Natural killer cell treated with Interleukin-12 subunit alpha and Interleukin-12 subunit beta and Interleukin-15 and Interleukin-18, amount 100 ng/mL, for 72 hours (primary cell): ENCODE measurements around the gene SMIM32. TPM values are rescaled to one million over a fixed set of nuclear protein-coding genes. Genes with fewer than 3 reads are reported as not detected.
A peak's percentile ranks its signal among the peaks of the same experiment; 100 is the strongest.

Experiments used
- ATAC-seq, 2 donors: fragments of 150-1000 bp; cut with Tn5 transposase in 1 of 2; sonication (Bioruptor Pico), chemical (Tn5 transposase) in 1 of 2; 2 replicates each; pipeline ENCODE4 v1.10.0; 2021
- DNase-seq: peaks from one replicate; pipeline ENCODE4 v3.0.0; 2022; ENCODE audit warnings: low spot score
- H3K27ac Mint-ChIP-seq, 2 donors: 1 replicate in 1 of 2; 2 replicates in 1 of 2; pipeline ENCODE4 v1.8.0; 2022; ENCODE audit warnings: mixed read lengths in 2 of 2, mild to moderate bottlenecking in 1 of 2, moderate library complexity in 1 of 2
- H3K27me3 Mint-ChIP-seq, 2 donors: 1 replicate in 1 of 2; 2 replicates in 1 of 2; pipeline ENCODE4 v1.8.0; 2022; ENCODE audit warnings: mixed read lengths in 2 of 2
- H3K36me3 Mint-ChIP-seq: one replicate; pipeline ENCODE4 v1.8.0; 2022; ENCODE audit warnings: mixed read lengths
- H3K4me1 Mint-ChIP-seq, 2 donors: 1 replicate in 1 of 2; 2 replicates in 1 of 2; pipeline ENCODE4 v1.8.0; 2022; ENCODE audit warnings: low read depth in 2 of 2, mixed read lengths in 2 of 2, mild to moderate bottlenecking in 1 of 2
- H3K4me3 Mint-ChIP-seq: one replicate; pipeline ENCODE4 v1.8.0; 2022; ENCODE audit warnings: mixed read lengths
- H3K9me3 Mint-ChIP-seq: 2 replicates; pipeline ENCODE4 v1.8.0; 2022; ENCODE audit warnings: mixed read lengths
- total RNA-seq, 2 donors: library from RNA; stranded (reverse); gene quantifications; one replicate each; pipeline ENCODE4 v1.2.3, GENCODE V29; 2022

The SMIM32 gene
- total RNA-seq, 2 donors from 2014 or later, result not detected

- Mint-ChIP-seq H3K9me3 (peaks cover 2% of the 10 kb centered on the region), H3K4me3 (no peak overlapping the region), H3K27me3 (peaks cover 4 to 14% of the 10 kb centered on the region in 2 donors), H3K4me1 (no peaks in the 10 kb centered on the region), H3K27ac (no peak overlapping the region), H3K36me3 (no peaks in the 10 kb centered on the region)
- no peak for ATAC-seq
- no peak for DNase-seq
Measured at GRCh38 chr5:136215812-136216211, 22.9 kb upstream of the SMIM32 start.

- no peak overlapping the region for H3K27ac Mint-ChIP-seq
- H3K4me3 Mint-ChIP-seq, result no peak overlapping the region
- ATAC-seq (no peak), DNase-seq (no peak)
- H3K4me1 Mint-ChIP-seq, result no peaks in the 10 kb centered on the region
- H3K27me3 Mint-ChIP-seq, result peaks cover 14 to 15% of the 10 kb centered on the region in 2 donors
- H3K36me3 Mint-ChIP-seq, result no peaks in the 10 kb centered on the region
- H3K9me3 Mint-ChIP-seq, result no peaks in the 10 kb centered on the region
Measured at GRCh38 chr5:136213919-136214493, 21.0 kb upstream of the SMIM32 start.

DNA sequence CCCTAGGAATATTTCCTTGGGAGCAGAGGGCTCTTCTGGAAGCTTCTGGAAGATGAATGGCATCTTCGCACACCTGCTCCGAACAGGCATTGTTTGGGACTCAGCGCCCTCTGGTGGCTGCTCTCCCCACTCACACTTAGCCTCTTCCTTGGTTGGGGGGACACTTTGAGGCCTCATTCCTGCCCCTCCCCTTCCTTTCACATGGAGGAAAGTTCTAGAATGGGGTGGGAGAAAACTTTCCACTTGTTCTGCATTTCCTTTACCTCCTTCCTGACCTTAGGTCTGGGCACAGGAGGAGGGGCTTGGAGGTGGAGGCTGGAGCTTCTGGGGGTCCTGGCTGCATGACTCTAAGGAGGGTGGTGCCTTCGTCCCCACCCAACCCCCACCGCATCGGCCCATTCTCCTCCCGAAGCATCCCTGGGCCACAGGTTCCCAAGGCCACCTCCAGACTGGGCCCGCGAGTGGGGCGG is 19.3 kb upstream of the SMIM32 start:
- no peaks in the 10 kb centered on the region for H3K36me3 Mint-ChIP-seq
- no peaks in the 10 kb centered on the region for H3K4me1 Mint-ChIP-seq
- H3K27me3 Mint-ChIP-seq, result peaks cover 17 to 25% of the 10 kb centered on the region in 2 donors
- H3K9me3 Mint-ChIP-seq, result no peaks in the 10 kb centered on the region
- no peak overlapping the region for H3K4me3 Mint-ChIP-seq
- ATAC-seq, result no peak
- no peak for DNase-seq
- no peak overlapping the region for H3K27ac Mint-ChIP-seq

- Mint-ChIP-seq H3K4me3 (no peak overlapping the region), H3K4me1 (no peaks in the 10 kb centered on the region), H3K9me3 (no peaks in the 10 kb centered on the region), H3K27ac (no peak overlapping the region), H3K36me3 (no peaks in the 10 kb centered on the region), H3K27me3 (peaks cover 13 to 25% of the 10 kb centered on the region in 2 donors)
- DNase-seq, result no peak
- no peak for ATAC-seq
Measured at GRCh38 chr5:136211282-136212040, 18.5 kb upstream of the SMIM32 start.

- H3K4me3 Mint-ChIP-seq, result no peak overlapping the region
- DNase-seq, result no peak
- peaks cover 13 to 25% of the 10 kb centered on the region in 2 donors for H3K27me3 Mint-ChIP-seq
- no peak for ATAC-seq
- no peaks in the 10 kb centered on the region for H3K4me1 Mint-ChIP-seq
- H3K9me3 Mint-ChIP-seq, result no peaks in the 10 kb centered on the region
- H3K36me3 Mint-ChIP-seq, result no peaks in the 10 kb centered on the region
- no peak overlapping the region for H3K27ac Mint-ChIP-seq
Measured at GRCh38 chr5:136210259-136210658, 17.3 kb upstream of the SMIM32 start.

DNA sequence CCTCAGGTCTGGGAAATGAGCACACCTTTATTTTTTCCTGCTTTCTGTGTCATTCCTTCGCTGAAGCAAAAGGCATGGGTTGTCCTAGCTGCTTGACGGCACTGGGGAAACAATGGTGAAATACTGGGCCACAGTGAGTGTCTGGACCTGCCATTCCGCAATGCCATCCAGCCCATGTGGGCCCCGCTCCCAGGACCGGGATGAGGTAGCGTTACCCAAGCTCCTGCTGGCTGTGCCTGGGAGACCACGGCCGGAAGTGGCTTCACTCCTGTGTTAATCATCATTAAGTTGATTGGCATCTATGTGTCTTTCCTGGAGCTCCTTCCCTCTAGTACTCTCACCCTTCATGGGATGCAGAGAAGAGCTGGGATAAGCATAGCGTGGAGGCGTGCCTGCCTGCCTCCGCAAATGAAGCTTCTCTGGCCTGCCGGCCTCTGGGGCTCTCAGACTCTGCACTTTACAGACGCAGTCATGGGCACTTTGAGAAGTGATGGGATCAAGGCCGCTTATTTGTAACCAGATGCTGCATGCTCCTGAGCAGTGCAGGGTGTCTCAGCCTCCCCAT is 16.5 kb upstream of the SMIM32 start:
- H3K9me3 Mint-ChIP-seq, result no peaks in the 10 kb centered on the region
- ATAC-seq (peak in 1 of 2 donors; percentile 9), DNase-seq (no peak)
- H3K27me3 Mint-ChIP-seq, result peaks cover 13 to 25% of the 10 kb centered on the region in 2 donors
- H3K4me3 Mint-ChIP-seq, result no peak overlapping the region
- no peaks in the 10 kb centered on the region for H3K4me1 Mint-ChIP-seq
- H3K36me3 Mint-ChIP-seq, result no peaks in the 10 kb centered on the region
- H3K27ac Mint-ChIP-seq, result no peak overlapping the region

DNA sequence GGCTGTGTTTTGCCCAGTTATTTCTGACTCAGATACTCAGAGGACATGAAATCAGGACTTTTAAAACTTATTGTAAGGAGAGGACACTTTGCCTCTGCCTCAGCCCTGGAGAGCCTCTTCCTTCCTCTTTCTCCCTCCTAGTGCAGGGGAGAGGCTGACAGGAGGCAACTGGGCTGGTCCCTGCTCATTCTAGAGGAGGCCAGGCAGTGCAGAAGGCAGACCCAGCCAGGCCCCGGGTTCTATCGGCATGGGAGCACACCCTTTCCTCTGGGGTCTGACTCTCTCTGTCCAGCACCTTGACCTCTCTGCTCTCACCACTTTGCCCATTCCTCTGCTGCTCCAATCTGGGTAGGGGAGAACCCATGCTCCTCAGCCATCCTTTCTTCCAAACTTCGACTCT is 16.0 kb upstream of the SMIM32 start:
- ATAC-seq (no peak), DNase-seq (no peak)
- Mint-ChIP-seq H3K27ac (no peak overlapping the region), H3K4me1 (no peaks in the 10 kb centered on the region), H3K27me3 (peaks cover 16 to 25% of the 10 kb centered on the region in 2 donors), H3K9me3 (no peaks in the 10 kb centered on the region), H3K36me3 (no peaks in the 10 kb centered on the region), H3K4me3 (no peak overlapping the region)

- Mint-ChIP-seq H3K27me3 (peaks cover 22 to 25% of the 10 kb centered on the region in 2 donors), H3K4me3 (no peak overlapping the region), H3K27ac (no peak overlapping the region), H3K9me3 (no peaks in the 10 kb centered on the region), H3K36me3 (no peaks in the 10 kb centered on the region), H3K4me1 (no peaks in the 10 kb centered on the region)
- DNase-seq (no peak), ATAC-seq (no peak)
Measured at GRCh38 chr5:136207631-136208030, 14.7 kb upstream of the SMIM32 start.

GRCh38 chr5:136206361-136206760 is 13.4 kb upstream of the SMIM32 start:
- no peaks in the 10 kb centered on the region for H3K9me3 Mint-ChIP-seq
- H3K27ac Mint-ChIP-seq, result no peak overlapping the region
- H3K4me3 Mint-ChIP-seq, result no peak overlapping the region
- H3K36me3 Mint-ChIP-seq, result no peaks in the 10 kb centered on the region
- H3K4me1 Mint-ChIP-seq, result no peaks in the 10 kb centered on the region
- ATAC-seq (no peak), DNase-seq (no peak)
- H3K27me3 Mint-ChIP-seq, result peaks cover 24 to 33% of the 10 kb centered on the region in 2 donors

GRCh38 chr5:136205941-136206340 is 13.0 kb upstream of the SMIM32 start:
- no peak overlapping the region for H3K4me3 Mint-ChIP-seq
- H3K36me3 Mint-ChIP-seq, result no peaks in the 10 kb centered on the region
- ATAC-seq (no peak), DNase-seq (no peak)
- H3K4me1 Mint-ChIP-seq, result no peaks in the 10 kb centered on the region
- no peaks in the 10 kb centered on the region for H3K9me3 Mint-ChIP-seq
- no peak overlapping the region for H3K27ac Mint-ChIP-seq
- peaks cover 24 to 33% of the 10 kb centered on the region in 2 donors for H3K27me3 Mint-ChIP-seq

- Mint-ChIP-seq H3K9me3 (no peaks in the 10 kb centered on the region), H3K4me3 (no peak overlapping the region), H3K27me3 (peaks cover 21 to 27% of the 10 kb centered on the region in 2 donors), H3K36me3 (no peaks in the 10 kb centered on the region), H3K4me1 (no peaks in the 10 kb centered on the region), H3K27ac (no peak overlapping the region)
- DNase-seq (no peak), ATAC-seq (no peak)
Measured at GRCh38 chr5:136205061-136205702, 12.2 kb upstream of the SMIM32 start.

- H3K4me3 Mint-ChIP-seq, result no peak overlapping the region
- no peaks in the 10 kb centered on the region for H3K4me1 Mint-ChIP-seq
- H3K36me3 Mint-ChIP-seq, result no peaks in the 10 kb centered on the region
- peaks cover 21% of the 10 kb centered on the region in 2 donors for H3K27me3 Mint-ChIP-seq
- DNase-seq (no peak), ATAC-seq (no peak)
- no peak overlapping the region for H3K27ac Mint-ChIP-seq
- H3K9me3 Mint-ChIP-seq, result no peaks in the 10 kb centered on the region
Measured at GRCh38 chr5:136203303-136203922, 10.5 kb upstream of the SMIM32 start.

DNA sequence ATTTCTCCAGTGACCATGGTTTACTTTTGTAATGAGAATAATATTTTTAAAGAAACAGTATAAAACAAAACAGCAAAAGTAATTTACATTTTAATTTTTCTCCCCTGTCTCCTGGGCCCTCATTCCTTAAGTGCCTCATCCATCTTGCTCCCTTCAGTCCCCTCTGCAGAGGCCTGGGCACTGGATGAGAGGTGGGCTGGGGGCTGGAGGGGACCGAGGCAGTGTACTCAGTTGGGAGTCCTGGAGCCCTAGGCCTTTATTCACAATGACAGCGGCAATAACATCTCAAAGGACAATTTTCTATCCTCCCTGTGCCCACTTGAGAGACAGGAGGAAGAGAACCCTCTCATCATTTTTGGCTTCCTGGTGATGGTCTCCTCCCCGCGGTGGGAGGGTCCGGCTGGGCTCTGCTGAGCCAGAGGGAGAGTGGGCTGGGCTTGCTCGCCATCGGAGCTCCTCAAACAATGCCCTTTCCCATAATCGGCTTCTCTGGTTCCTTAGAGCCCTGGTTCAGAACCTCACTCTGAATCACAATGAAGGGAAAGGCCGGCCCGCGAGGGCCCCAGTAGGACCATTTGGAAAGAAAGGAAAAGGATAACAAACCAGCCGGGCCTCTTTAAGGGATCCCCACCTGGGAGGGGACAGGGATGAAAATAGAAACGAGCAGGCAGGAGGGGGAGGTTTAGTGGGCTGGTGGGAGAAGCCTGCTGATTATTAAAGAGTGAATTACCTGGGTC is 9.7 kb upstream of the SMIM32 start:
- H3K27me3 Mint-ChIP-seq, result peaks cover 18 to 19% of the 10 kb centered on the region in 2 donors
- no peak overlapping the region for H3K4me3 Mint-ChIP-seq
- ATAC-seq (no peak), DNase-seq (no peak)
- H3K9me3 Mint-ChIP-seq, result no peaks in the 10 kb centered on the region
- no peaks in the 10 kb centered on the region for H3K36me3 Mint-ChIP-seq
- no peak overlapping the region for H3K27ac Mint-ChIP-seq
- no peaks in the 10 kb centered on the region for H3K4me1 Mint-ChIP-seq
